ENCODE measurements around the gene PIK3R5. TPM values are rescaled to one million over a fixed set of nuclear protein-coding genes. Genes with fewer than 3 reads are reported as not detected.
"Not testable (repeated sequence)": the region's sequence is repeated elsewhere in the genome, so short reads cannot be mapped to it uniquely, and the experiment has no call there.

Gene PIK3R5
- total RNA-seq, 1 experiment from 2014 or later = not detected

GRCh38 chr17:8991514-8992285 lies 26.2 kb upstream of the PIK3R5 start:
- peaks cover 10% of the 10 kb centered on the region for H3K4me1 Mint-ChIP-seq (ENCODE audit: low read depth, unreplicated experiment)
- Histone ChIP-seq H3K27me3 (replicated peaks; ENCODE audit: control insufficient read depth, insufficient read depth, low read length) (no peaks in the 10 kb centered on the region), H3K4me1 (0 out of 2 replicates have a peak, but pooled peaks cover 5% of the 10 kb centered on the region), H3K4me3 (ENCODE audit: low read depth, low read length) (no peak overlapping the region), H3K36me3 (ENCODE audit: control insufficient read depth, insufficient read depth, low read length) (no peaks in the 10 kb centered on the region), H3K9me3 (no peaks in the 10 kb centered on the region)
- no peak overlapping the region for H3K4me3 Mint-ChIP-seq (ENCODE audit: unreplicated experiment)
- H3K27ac Mint-ChIP-seq (ENCODE audit: unreplicated experiment) = no peak overlapping the region
- no peaks in the 10 kb centered on the region for H3K36me3 Mint-ChIP-seq (ENCODE audit: insufficient read depth, unreplicated experiment)
- POLR2A ChIA-PET = no interaction called here
- DNase-seq = peak; percentile 42 to 53
- intact Hi-C loops (cut with micrococcal nuclease; ENCODE audit: unreplicated experiment) = loop anchor here (5.0 kb wide), 1 partner anchor 531 kb away; no protein-coding TSS in a partner anchor
- CTCF ChIA-PET = no interaction called here
- BruUV-seq (replicated peaks) = no TSS peak
- H3K27me3 Mint-ChIP-seq (ENCODE audit: insufficient read depth, unreplicated experiment) = no peaks in the 10 kb centered on the region
- peaks cover 6% of the 10 kb centered on the region for H3K9me3 Mint-ChIP-seq (ENCODE audit: unreplicated experiment)
- TF ChIP-seq CTCF (IDR thresholded peaks at IDR 0.05; ENCODE audit: insufficient read depth in 1 of 2, low read depth in 1 of 2, low read length in 1 of 2, severe bottlenecking in 1 of 2, unreplicated experiment in 1 of 2) = peak; percentile 37 to 38

GRCh38 chr17:8988263-8988935 lies 22.9 kb upstream of the PIK3R5 start:
- DNase-seq; BruUV-seq (replicated peaks); H3K27me3 Mint-ChIP-seq (ENCODE audit: insufficient read depth, unreplicated experiment); H3K9me3 Mint-ChIP-seq (ENCODE audit: unreplicated experiment); H3K4me1 ChIP-seq; H3K36me3 Mint-ChIP-seq (ENCODE audit: insufficient read depth, unreplicated experiment); H3K9me3 ChIP-seq; H3K36me3 ChIP-seq (ENCODE audit: control insufficient read depth, insufficient read depth, low read length); H3K27me3 ChIP-seq (replicated peaks; ENCODE audit: control insufficient read depth, insufficient read depth, low read length); H3K4me3 ChIP-seq (ENCODE audit: low read depth, low read length); POLR2A ChIA-PET; CTCF ChIA-PET; H3K4me3 Mint-ChIP-seq (ENCODE audit: unreplicated experiment); intact Hi-C loops (cut with micrococcal nuclease; ENCODE audit: unreplicated experiment); H3K4me1 Mint-ChIP-seq (ENCODE audit: low read depth, unreplicated experiment); H3K27ac Mint-ChIP-seq (ENCODE audit: unreplicated experiment): not testable (repeated sequence)

GRCh38 chr17:8986295-8986694 lies 20.8 kb upstream of the PIK3R5 start:
- H3K4me3 Mint-ChIP-seq (ENCODE audit: unreplicated experiment) = no peak overlapping the region
- no peaks in the 10 kb centered on the region for H3K36me3 Mint-ChIP-seq (ENCODE audit: insufficient read depth, unreplicated experiment)
- no peaks in the 10 kb centered on the region for H3K4me1 ChIP-seq
- CTCF ChIA-PET = no interaction called here
- H3K36me3 ChIP-seq (ENCODE audit: control insufficient read depth, insufficient read depth, low read length) = no peaks in the 10 kb centered on the region
- POLR2A ChIA-PET = no interaction called here
- intact Hi-C loops (cut with micrococcal nuclease; ENCODE audit: unreplicated experiment) = no loop called here
- H3K9me3 ChIP-seq = no peaks in the 10 kb centered on the region
- no peak overlapping the region for H3K27ac Mint-ChIP-seq (ENCODE audit: unreplicated experiment)
- no peaks in the 10 kb centered on the region for H3K4me1 Mint-ChIP-seq (ENCODE audit: low read depth, unreplicated experiment)
- no peak overlapping the region for H3K4me3 ChIP-seq (ENCODE audit: low read depth, low read length)
- no peak for DNase-seq
- no peaks in the 10 kb centered on the region for H3K27me3 Mint-ChIP-seq (ENCODE audit: insufficient read depth, unreplicated experiment)
- BruUV-seq (replicated peaks) = no TSS peak
- TF ChIP-seq CTCF (IDR thresholded peaks at IDR 0.05; ENCODE audit: insufficient read depth in 1 of 2, low read depth in 1 of 2, low read length in 1 of 2, severe bottlenecking in 1 of 2, unreplicated experiment in 1 of 2) = no peak
- peaks cover 6% of the 10 kb centered on the region for H3K9me3 Mint-ChIP-seq (ENCODE audit: unreplicated experiment)
- H3K27me3 ChIP-seq (replicated peaks; ENCODE audit: control insufficient read depth, insufficient read depth, low read length) = no peaks in the 10 kb centered on the region
